ENCODE measurements around the gene OCA2. TPM values are rescaled to one million over a fixed set of nuclear protein-coding genes. Genes with fewer than 3 reads are reported as not detected.

The OCA2 gene
- total RNA-seq, 1 experiment from 2014 or later = not detected

DNA sequence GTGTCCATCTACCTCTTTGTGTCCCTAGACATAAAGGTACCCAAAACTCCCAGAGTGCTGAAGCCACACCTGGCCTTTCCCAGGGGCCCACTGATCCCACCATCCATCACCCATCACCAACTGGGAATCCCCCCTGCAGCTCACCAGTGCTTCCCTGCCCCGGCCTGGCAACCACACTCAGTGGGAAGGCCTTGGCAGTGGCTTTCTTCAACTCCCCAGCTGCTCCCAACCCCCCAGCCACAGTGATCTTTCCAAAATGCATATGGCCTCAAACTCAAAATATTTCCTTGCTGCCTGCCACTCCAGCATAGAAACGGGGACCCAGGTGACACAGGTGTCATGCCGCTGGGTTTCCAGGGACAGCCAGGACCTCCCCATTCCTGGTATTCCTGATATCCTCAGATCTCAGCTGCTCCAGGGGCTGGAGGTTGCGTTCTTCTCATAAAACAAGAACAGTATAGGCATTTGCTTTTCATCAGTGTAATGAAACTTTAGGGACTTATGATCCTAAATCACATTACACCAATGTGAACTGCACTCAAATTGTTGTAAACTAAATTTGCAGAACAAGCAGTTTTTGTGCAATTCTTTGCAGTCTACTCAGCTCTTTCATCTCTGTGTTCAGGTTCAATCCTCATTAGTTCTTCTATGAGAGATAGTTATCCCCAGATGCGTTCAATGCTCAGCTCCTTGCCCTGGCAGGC, 1.3 kb downstream of the OCA2 start:
- Mint-ChIP-seq H3K27ac (ENCODE audit: low read depth, unreplicated experiment) (no peak overlapping the region), H3K4me1 (ENCODE audit: insufficient read depth, unreplicated experiment) (no peaks in the 10 kb centered on the region), H3K36me3 (ENCODE audit: insufficient read depth, unreplicated experiment) (no peaks in the 10 kb centered on the region), H3K4me3 (ENCODE audit: unreplicated experiment) (no peak overlapping the region), H3K9me3 (ENCODE audit: unreplicated experiment) (peaks cover 18% of the 10 kb centered on the region), H3K27me3 (ENCODE audit: insufficient read depth, unreplicated experiment) (no peaks in the 10 kb centered on the region)
- TF ChIP-seq, protein P1, sequence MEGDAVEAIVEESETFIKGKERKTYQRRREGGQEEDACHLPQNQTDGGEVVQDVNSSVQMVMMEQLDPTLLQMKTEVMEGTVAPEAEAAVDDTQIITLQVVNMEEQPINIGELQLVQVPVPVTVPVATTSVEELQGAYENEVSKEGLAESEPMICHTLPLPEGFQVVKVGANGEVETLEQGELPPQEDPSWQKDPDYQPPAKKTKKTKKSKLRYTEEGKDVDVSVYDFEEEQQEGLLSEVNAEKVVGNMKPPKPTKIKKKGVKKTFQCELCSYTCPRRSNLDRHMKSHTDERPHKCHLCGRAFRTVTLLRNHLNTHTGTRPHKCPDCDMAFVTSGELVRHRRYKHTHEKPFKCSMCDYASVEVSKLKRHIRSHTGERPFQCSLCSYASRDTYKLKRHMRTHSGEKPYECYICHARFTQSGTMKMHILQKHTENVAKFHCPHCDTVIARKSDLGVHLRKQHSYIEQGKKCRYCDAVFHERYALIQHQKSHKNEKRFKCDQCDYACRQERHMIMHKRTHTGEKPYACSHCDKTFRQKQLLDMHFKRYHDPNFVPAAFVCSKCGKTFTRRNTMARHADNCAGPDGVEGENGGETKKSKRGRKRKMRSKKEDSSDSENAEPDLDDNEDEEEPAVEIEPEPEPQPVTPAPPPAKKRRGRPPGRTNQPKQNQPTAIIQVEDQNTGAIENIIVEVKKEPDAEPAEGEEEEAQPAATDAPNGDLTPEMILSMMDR (IDR thresholded peaks at IDR 0.05; ENCODE audit: unreplicated experiment) = no peak
- intact Hi-C loops (cut with micrococcal nuclease) = no loop called here
- POLR2A ChIA-PET = no interaction called here
- CTCF ChIA-PET = interaction anchor here (0.6 kb wide), 2 partner anchors 50 to 1212 kb away, joined by 3 to 6 read pairs; no protein-coding TSS in a partner anchor
- no TSS peak for BruUV-seq (replicated peaks)
- no peak for DNase-seq (ENCODE audit: unreplicated experiment)

DNA sequence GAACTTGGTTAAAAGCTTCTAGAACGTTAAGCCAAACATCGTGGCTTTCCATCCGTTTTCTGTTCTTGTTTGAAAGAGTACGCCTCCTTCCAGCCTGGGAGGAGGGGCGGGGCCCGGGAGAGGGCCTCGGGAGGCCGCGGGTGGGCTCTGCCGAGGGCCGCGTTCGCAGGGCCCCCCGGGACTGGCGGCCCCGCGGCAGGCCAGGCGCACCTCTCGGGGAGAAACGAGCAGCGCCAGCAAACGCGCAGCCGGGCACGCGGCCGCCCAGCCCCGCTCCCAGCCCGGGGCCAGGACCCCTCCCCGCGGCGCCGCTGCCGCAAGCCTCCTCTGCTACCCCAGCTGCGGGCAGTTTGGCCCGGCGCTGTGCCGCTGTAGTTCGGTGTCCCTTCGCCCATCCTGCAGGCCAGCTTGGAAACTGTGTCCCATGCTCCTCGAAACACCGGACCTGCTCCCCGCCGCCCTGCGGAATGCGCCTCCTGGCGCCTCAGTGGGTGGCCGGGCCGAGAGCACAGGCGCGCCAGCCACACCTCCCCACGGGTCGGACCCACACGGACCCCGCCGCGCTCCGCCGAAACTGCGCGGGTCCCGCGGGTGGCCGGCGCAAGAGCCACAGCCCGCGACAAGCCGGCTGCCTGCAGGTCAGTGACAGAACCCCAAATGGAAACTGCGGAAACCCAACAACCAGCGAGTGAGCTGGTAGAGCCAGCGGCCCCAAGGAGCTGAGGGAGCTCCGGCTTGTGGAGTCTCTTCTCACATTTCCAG, 2.3 kb downstream of the OCA2 start:
- DNase-seq (ENCODE audit: unreplicated experiment) = no peak
- Mint-ChIP-seq H3K4me1 (ENCODE audit: insufficient read depth, unreplicated experiment) (no peaks in the 10 kb centered on the region), H3K4me3 (ENCODE audit: unreplicated experiment) (no peak overlapping the region), H3K9me3 (ENCODE audit: unreplicated experiment) (peaks cover 18% of the 10 kb centered on the region), H3K36me3 (ENCODE audit: insufficient read depth, unreplicated experiment) (no peaks in the 10 kb centered on the region), H3K27me3 (ENCODE audit: insufficient read depth, unreplicated experiment) (no peaks in the 10 kb centered on the region), H3K27ac (ENCODE audit: low read depth, unreplicated experiment) (no peak overlapping the region)
- intact Hi-C loops (cut with micrococcal nuclease) = no loop called here
- ChIA-PET CTCF (no interaction called here), POLR2A (no interaction called here)
- BruUV-seq (replicated peaks) = no TSS peak
- TF ChIP-seq, protein P1 (IDR thresholded peaks at IDR 0.05; ENCODE audit: unreplicated experiment) = no peak

DNA sequence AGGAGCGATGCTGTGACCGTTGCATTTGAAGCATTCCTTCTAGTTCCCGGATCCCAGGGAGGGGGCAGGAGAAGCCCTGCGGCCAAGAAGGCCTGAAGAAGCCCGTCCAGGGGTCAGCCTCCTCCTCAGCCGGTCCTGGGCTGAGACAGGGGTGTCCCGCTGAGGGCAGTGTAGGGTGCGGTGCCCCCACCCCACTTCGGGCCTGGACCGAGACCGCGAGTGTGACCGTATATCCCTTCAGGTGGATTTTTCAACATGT, 2.8 kb downstream of the OCA2 start:
- BruUV-seq (replicated peaks) = no TSS peak
- intact Hi-C loops (cut with micrococcal nuclease) = no loop called here
- Mint-ChIP-seq H3K27me3 (ENCODE audit: insufficient read depth, unreplicated experiment) (no peaks in the 10 kb centered on the region), H3K27ac (ENCODE audit: low read depth, unreplicated experiment) (no peak overlapping the region), H3K36me3 (ENCODE audit: insufficient read depth, unreplicated experiment) (no peaks in the 10 kb centered on the region), H3K4me1 (ENCODE audit: insufficient read depth, unreplicated experiment) (no peaks in the 10 kb centered on the region), H3K4me3 (ENCODE audit: unreplicated experiment) (no peak overlapping the region), H3K9me3 (ENCODE audit: unreplicated experiment) (peaks cover 18% of the 10 kb centered on the region)
- ChIA-PET POLR2A (no interaction called here), CTCF (no interaction called here)
- TF ChIP-seq, protein P1 (IDR thresholded peaks at IDR 0.05; ENCODE audit: unreplicated experiment) = no peak
- DNase-seq (ENCODE audit: unreplicated experiment) = no peak

DNA sequence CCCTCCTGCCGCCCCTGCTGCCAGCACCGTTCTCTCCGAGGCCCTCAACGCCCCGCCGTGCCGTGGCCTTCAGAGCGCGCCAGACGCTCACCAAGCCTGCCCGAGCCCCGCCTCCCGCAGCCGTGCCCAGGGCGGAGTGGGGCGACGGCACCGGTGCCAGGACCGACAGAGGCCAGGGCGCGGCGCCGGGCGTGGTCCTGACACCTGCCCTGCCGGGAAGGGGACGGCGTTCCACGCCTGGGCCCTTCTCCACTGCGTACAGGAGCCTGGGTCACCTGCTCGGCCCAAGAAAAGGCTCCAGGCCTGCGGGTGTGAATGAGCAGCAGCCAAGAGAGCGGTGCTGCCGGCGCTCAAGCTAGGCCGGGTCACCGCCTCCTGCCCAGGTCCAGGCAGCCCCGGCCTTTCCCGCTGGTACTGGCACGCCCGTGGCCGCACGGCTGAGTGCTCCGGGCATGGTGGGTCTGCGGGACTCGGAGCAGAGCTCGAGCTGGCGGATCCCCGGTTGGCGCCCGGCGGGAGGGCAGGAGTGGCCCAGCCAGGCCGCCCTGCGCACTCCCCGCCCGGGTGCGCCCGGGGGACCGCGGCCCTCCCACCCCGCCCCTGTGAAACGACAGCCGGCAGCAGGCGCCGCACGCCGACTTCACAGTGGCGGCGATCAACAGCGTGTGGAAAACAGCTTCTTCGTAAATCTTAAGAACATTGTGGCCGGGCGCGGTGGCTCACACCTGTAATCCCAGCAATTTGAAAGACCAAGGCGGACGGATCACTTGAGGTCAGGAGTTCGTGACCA, 4.2 kb downstream of the OCA2 start:
- Mint-ChIP-seq H3K9me3 (ENCODE audit: unreplicated experiment) (peaks cover 23% of the 10 kb centered on the region), H3K36me3 (ENCODE audit: insufficient read depth, unreplicated experiment) (no peaks in the 10 kb centered on the region), H3K4me3 (ENCODE audit: unreplicated experiment) (no peak overlapping the region), H3K27me3 (ENCODE audit: insufficient read depth, unreplicated experiment) (no peaks in the 10 kb centered on the region), H3K27ac (ENCODE audit: low read depth, unreplicated experiment) (no peak overlapping the region), H3K4me1 (ENCODE audit: insufficient read depth, unreplicated experiment) (no peaks in the 10 kb centered on the region)
- ChIA-PET CTCF (no interaction called here), POLR2A (no interaction called here)
- BruUV-seq (replicated peaks) = no TSS peak
- no peak for DNase-seq (ENCODE audit: unreplicated experiment)
- intact Hi-C loops (cut with micrococcal nuclease) = no loop called here
- TF ChIP-seq, protein P1 (IDR thresholded peaks at IDR 0.05; ENCODE audit: unreplicated experiment) = no peak
